Measurements from ENCODE around the gene OXER1.

Gene OXER1

DNA sequence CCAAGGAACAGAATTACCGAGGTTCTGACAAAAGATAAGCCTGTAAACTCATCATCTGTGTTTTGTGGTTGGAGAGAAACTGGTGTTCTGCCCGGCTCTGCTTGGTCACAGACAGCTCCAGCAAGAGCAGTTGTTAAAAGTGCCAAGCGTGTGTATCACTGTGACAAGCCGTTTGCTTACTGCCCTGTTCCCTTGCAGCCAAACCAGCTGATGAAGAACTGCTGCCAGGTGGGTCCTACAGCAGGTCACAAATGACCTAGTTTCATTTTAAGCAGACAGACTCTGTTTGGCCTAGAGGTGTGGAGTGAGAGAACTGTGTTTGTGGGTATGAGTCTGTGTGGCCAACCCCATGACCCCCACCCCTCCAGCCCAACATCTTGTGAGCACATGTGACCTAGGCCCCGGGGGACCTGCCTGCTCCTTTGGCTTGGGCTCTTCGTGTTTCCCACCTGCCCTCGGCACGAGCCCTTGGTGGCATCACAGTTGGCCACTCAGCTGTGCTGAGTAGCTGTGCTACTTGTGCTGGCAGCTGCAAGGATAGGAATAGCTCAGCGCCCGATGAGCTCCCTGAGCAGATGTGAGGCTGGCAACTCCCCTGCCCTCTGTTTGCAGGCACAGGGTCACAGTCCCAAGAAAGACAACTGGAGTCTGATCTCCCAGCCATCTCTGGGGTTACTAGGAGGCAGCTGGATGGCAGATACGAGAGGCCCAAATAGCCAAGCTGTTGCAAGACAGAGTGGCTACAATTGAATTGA is 9.7 kb downstream of the OXER1 start:
- peak; percentile 43 for DNase-seq (ENCODE audit: low read depth)
- no peak for TF ChIP-seq MAX (IDR thresholded peaks at IDR 0.05; ENCODE audit: low read depth, low read length)
- no peak for TF ChIP-seq MYC (IDR thresholded peaks at IDR 0.05; ENCODE audit: low read depth, low read length)
- no peak for TF ChIP-seq POLR2A (IDR thresholded peaks at IDR 0.05; ENCODE audit: extremely low read depth, insufficient read length)
- TF ChIP-seq, protein P1, sequence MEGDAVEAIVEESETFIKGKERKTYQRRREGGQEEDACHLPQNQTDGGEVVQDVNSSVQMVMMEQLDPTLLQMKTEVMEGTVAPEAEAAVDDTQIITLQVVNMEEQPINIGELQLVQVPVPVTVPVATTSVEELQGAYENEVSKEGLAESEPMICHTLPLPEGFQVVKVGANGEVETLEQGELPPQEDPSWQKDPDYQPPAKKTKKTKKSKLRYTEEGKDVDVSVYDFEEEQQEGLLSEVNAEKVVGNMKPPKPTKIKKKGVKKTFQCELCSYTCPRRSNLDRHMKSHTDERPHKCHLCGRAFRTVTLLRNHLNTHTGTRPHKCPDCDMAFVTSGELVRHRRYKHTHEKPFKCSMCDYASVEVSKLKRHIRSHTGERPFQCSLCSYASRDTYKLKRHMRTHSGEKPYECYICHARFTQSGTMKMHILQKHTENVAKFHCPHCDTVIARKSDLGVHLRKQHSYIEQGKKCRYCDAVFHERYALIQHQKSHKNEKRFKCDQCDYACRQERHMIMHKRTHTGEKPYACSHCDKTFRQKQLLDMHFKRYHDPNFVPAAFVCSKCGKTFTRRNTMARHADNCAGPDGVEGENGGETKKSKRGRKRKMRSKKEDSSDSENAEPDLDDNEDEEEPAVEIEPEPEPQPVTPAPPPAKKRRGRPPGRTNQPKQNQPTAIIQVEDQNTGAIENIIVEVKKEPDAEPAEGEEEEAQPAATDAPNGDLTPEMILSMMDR (IDR thresholded peaks at IDR 0.05; ENCODE audit: low read depth, low read length) = no peak
- H3K4me3 ChIP-seq (ENCODE audit: low read depth, low read length) = no peak overlapping the region

DNA sequence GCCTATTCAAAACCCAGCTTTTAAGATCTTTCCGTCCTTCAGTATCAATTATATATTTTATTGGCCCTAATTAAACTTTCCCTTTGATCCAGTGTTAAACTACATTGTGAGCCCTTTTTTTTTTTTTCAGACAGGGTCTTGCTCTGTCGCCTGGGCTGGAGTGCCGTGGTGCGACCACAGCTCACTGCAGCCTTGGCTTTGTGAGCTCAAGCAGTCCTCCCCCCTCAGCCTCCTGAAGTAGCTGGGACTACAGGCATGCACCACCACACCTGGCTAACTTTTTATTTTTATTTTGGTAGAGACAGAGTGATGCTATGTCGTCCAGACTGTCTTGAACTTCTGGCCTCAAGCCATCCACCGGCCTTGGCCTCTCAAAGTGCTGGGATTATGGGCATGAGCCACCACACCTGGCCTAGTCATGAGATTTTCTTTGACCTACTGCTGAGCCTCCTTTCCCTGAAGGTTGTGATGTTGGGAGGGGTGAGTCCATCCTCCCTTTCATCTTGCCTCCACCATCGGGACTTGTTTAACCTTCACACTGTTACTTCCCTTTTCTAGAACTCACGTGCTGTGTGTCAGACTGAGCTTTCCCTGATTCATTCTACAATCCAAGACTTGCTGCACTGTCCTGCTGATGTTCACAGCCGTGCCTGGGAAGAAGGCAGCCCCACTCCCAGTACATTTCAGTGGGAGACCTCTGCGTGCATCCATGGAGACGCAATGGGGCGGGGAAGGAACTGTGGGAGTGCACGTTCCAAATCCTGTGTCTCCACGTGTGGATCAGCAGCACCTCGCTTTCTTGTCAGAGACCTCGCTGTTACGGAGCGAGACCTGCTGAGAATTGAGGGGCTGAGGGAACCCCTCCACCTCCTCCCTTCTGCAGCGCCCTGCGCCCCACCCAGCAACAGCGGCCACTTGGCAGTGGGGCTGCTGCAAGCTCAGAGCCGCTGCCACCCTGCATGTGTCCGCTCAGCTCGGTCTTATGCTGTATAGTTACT is 10.8 kb downstream of the OXER1 start:
- TF ChIP-seq POLR2A (IDR thresholded peaks at IDR 0.05; ENCODE audit: extremely low read depth, insufficient read length) = no peak
- peak; percentile 18; the same call in 1 of the 2 replicates for TF ChIP-seq MYC (IDR thresholded peaks at IDR 0.05; ENCODE audit: low read depth, low read length)
- TF ChIP-seq, protein P1 (IDR thresholded peaks at IDR 0.05; ENCODE audit: low read depth, low read length) = no peak
- peak; percentile 77 for TF ChIP-seq MAX (IDR thresholded peaks at IDR 0.05; ENCODE audit: low read depth, low read length)
- DNase-seq (ENCODE audit: low read depth) = peak; percentile 74
- no peak overlapping the region for H3K4me3 ChIP-seq (ENCODE audit: low read depth, low read length)

DNA sequence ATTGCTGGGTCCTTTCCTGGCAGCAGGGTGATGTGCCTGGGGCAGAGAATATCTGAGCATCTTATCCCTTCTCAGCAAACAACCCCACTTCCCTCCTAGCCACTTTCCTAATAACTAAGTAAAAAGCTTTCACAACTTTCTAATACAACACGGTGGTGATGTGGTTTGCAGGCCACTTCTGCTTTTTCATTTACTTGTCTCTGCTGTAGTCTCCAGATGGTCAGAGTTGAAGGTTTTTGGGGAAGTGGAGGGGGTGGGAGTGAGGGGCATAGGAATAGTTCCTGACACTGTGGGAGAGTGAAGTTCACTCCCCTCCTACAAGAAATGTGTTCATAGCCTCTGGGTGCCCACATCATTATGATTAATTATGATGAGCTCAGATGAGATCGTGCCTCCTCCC is 11.6 kb downstream of the OXER1 start:
- no peak overlapping the region for H3K4me3 ChIP-seq (ENCODE audit: low read depth, low read length)
- TF ChIP-seq POLR2A (IDR thresholded peaks at IDR 0.05; ENCODE audit: extremely low read depth, insufficient read length) (no peak), MYC (IDR thresholded peaks at IDR 0.05; ENCODE audit: low read depth, low read length) (no peak), MAX (IDR thresholded peaks at IDR 0.05; ENCODE audit: low read depth, low read length) (no peak)
- TF ChIP-seq, protein P1 (IDR thresholded peaks at IDR 0.05; ENCODE audit: low read depth, low read length) = no peak
- DNase-seq (ENCODE audit: low read depth) = peak; percentile 99

GRCh38 chr2:42748840-42749239 is 15.1 kb downstream of the OXER1 start:
- DNase-seq (ENCODE audit: low read depth) = no peak
- TF ChIP-seq, protein P1 (IDR thresholded peaks at IDR 0.05; ENCODE audit: low read depth, low read length) = no peak
- TF ChIP-seq MYC (IDR thresholded peaks at IDR 0.05; ENCODE audit: low read depth, low read length) (no peak), POLR2A (IDR thresholded peaks at IDR 0.05; ENCODE audit: extremely low read depth, insufficient read length) (no peak), MAX (IDR thresholded peaks at IDR 0.05; ENCODE audit: low read depth, low read length) (no peak)
- H3K4me3 ChIP-seq (ENCODE audit: low read depth, low read length) = no peak overlapping the region

DNA sequence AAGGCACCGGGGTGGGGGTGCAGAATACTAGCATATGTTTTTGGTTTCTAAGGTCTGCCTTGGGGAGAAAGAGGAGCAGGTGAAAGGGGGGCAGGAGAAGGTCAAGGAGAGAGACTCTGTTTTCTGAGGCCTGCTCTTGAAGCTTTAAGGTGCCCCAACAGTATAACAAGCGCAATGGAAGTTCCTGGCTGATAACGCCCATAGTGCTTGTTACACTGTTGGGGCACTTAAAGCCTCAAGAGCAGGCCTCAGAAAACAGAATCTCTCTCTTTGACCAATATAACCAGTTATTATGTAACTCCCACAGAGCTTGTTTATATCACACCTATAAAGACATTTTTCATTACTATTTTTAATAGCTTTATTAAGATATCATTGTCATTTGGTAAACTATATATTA is 16.5 kb downstream of the OXER1 start:
- H3K4me3 ChIP-seq (ENCODE audit: low read depth, low read length) = no peak overlapping the region

More for the DNA sequence above, 16.5 kb downstream of the OXER1 start:
- TF ChIP-seq MYC (IDR thresholded peaks at IDR 0.05; ENCODE audit: low read depth, low read length) (no peak), POLR2A (IDR thresholded peaks at IDR 0.05; ENCODE audit: extremely low read depth, insufficient read length) (no peak), MAX (IDR thresholded peaks at IDR 0.05; ENCODE audit: low read depth, low read length) (no peak)
- TF ChIP-seq, protein P1 (IDR thresholded peaks at IDR 0.05; ENCODE audit: low read depth, low read length) = no peak
- DNase-seq (ENCODE audit: low read depth) = no peak

All from NB4 (cell line).